Calu3 (cell line): ENCODE data around the gene WIPF3. TPM values are rescaled to one million over a fixed set of nuclear protein-coding genes. Genes with fewer than 3 reads are reported as not detected.

Source experiments
- BruUV-seq: library from RNA; stranded (reverse); fragments of 400-500 nt; replicated peaks from 2 replicates; lab custom pipeline; 2021; lab: Mats Ljungman, UMichigan
- CTCF ChIA-PET: fragments of 300-600 bp; sonication (Branson Sonifier 250); formaldehyde crosslinking; loops from one replicate; lab custom pipeline; 2022; ENCODE audit warnings: antibody characterized with exemption; lab: Charles Lee
- DNase-seq: peaks from one replicate; pipeline ENCODE4 v3.0.0; 2022
- H3K27ac Mint-ChIP-seq: one replicate; pipeline ENCODE4 v1.8.0; 2022; ENCODE audit warnings: mixed read lengths; ENCODE audit not compliant: unreplicated experiment
- H3K27me3 Mint-ChIP-seq: one replicate; pipeline ENCODE4 v1.8.0; 2022; ENCODE audit warnings: mixed read lengths; ENCODE audit not compliant: unreplicated experiment
- H3K36me3 Mint-ChIP-seq: one replicate; pipeline ENCODE4 v1.8.0; 2022; ENCODE audit warnings: mild to moderate bottlenecking, moderate library complexity, mixed read lengths; ENCODE audit not compliant: insufficient read depth, unreplicated experiment
- H3K4me1 Mint-ChIP-seq: one replicate; pipeline ENCODE4 v1.8.0; 2022; ENCODE audit warnings: mild to moderate bottlenecking, low read depth, mixed read lengths; ENCODE audit not compliant: unreplicated experiment
- H3K4me3 Mint-ChIP-seq: one replicate; pipeline ENCODE4 v1.8.0; 2022; ENCODE audit warnings: mild to moderate bottlenecking, low read depth, moderate library complexity, mixed read lengths; ENCODE audit not compliant: unreplicated experiment
- H3K9me3 Mint-ChIP-seq: one replicate; pipeline ENCODE4 v1.8.0; 2022; ENCODE audit warnings: low read depth, mixed read lengths; ENCODE audit not compliant: unreplicated experiment
- CTCF ChIP-seq: fragments of 200-600 bp; IDR thresholded peaks from one replicate; pipeline ENCODE4 v1.8.0; 2022; ENCODE audit warnings: antibody characterized with exemption; ENCODE audit not compliant: unreplicated experiment
- intact Hi-C: fragments of 100-400 bp; cut with micrococcal nuclease; formaldehyde crosslinking; loops from one replicate; pipeline ENCODE4 v1.10.0; 2022; ENCODE audit not compliant: unreplicated experiment
- total RNA-seq: library from RNA; stranded (reverse); gene quantifications from 2 replicates; pipeline ENCODE4 v1.2.3, GENCODE V29; 2022

Gene WIPF3
- total RNA-seq, 1 experiment from 2014 or later: 4.9 TPM

DNA sequence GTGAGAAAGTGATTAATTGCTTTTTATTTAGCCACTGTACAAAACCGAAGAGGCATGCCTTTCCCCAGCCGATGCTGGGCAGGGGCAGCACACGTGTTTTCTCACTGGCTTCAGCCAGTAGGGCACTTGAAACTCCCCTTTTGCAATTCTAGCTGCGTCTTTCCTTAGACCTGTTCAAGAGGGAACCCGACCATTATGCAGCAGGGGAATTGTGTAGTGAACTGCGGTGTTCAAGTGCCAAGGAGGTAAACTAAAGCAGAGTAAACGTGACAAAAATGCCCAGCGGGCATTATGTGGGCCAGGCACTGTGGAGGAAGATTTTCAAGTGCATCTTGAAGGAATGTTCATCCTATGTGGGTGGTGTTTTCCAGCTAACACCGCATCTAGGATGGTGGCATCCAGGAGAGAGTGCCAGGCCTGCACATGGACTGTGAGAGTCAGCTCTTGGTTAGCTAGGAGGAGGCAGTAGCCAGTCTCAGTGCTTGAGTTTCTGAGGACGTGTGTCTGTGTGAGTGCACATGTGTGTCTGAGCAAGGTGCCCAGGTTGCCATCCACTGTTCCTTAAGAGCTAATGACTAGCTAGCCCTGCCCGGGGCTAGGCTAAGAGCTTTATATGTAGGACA, 3.3 kb downstream of the WIPF3 start:
- H3K27me3 Mint-ChIP-seq: peaks cover 41% of the 10 kb centered on the region

GRCh38 chr7:29810297-29810696, 4.0 kb downstream of the WIPF3 start:
- no peak overlapping the region for H3K27ac Mint-ChIP-seq
- no peaks in the 10 kb centered on the region for H3K4me1 Mint-ChIP-seq
- intact Hi-C loops: no loop called here
- no peak overlapping the region for H3K4me3 Mint-ChIP-seq
- BruUV-seq: no TSS peak
- H3K27me3 Mint-ChIP-seq: peaks cover 38% of the 10 kb centered on the region
- DNase-seq: no peak
- no peaks in the 10 kb centered on the region for H3K9me3 Mint-ChIP-seq
- no peak for TF ChIP-seq CTCF
- CTCF ChIA-PET: no interaction called here
- peaks cover 14% of the 10 kb centered on the region for H3K36me3 Mint-ChIP-seq

More for the DNA sequence above, 3.3 kb downstream of the WIPF3 start:
- Mint-ChIP-seq H3K4me3 (no peak overlapping the region), H3K36me3 (peaks cover 14% of the 10 kb centered on the region), H3K9me3 (no peaks in the 10 kb centered on the region), H3K27ac (no peak overlapping the region), H3K4me1 (no peaks in the 10 kb centered on the region)
- intact Hi-C loops: loop anchor here (5.0 kb wide), 1 partner anchor 62 kb away; no protein-coding TSS in a partner anchor
- CTCF ChIA-PET: interaction anchor here (0.6 kb wide), 1 partner anchor 805 kb away, joined by 5 read pairs; no protein-coding TSS in a partner anchor
- TF ChIP-seq CTCF: no peak
- no TSS peak for BruUV-seq
- DNase-seq: no peak

- Mint-ChIP-seq H3K27ac (no peak overlapping the region), H3K9me3 (no peaks in the 10 kb centered on the region), H3K36me3 (peaks cover 11% of the 10 kb centered on the region), H3K4me3 (no peak overlapping the region), H3K27me3 (peaks cover 32% of the 10 kb centered on the region), H3K4me1 (no peaks in the 10 kb centered on the region)
- intact Hi-C loops: no loop called here
- DNase-seq: no peak
- TF ChIP-seq CTCF: no peak
- no TSS peak for BruUV-seq
- CTCF ChIA-PET: no interaction called here
Observed at GRCh38 chr7:29810813-29811482, 4.6 kb downstream of the WIPF3 start.

DNA sequence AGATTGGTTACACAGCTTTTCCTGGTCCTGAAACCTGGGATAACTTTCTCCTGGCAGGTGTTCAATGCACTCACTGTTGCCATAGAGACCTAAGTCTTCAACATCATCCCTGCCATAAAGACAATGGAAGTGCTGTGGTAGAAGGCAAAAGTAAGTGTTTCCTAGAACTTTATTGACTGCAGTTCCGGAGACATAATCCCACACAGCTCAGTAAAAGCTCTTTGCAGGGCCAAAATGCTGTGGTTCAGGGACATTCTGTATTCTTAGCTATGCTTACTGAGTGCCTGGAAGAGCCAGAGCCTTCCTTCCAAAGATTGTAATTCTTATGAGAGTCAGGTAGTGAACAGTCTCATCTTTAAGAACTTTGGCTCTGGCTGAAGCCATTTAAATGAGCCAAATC, 5.3 kb downstream of the WIPF3 start:
- peaks cover 28% of the 10 kb centered on the region for H3K27me3 Mint-ChIP-seq
- H3K4me1 Mint-ChIP-seq: no peaks in the 10 kb centered on the region
- H3K4me3 Mint-ChIP-seq: no peak overlapping the region
- H3K27ac Mint-ChIP-seq: no peak overlapping the region
- H3K36me3 Mint-ChIP-seq: peaks cover 9% of the 10 kb centered on the region
- no peak for DNase-seq
- CTCF ChIA-PET: no interaction called here
- no peak for TF ChIP-seq CTCF
- no TSS peak for BruUV-seq
- H3K9me3 Mint-ChIP-seq: no peaks in the 10 kb centered on the region
- intact Hi-C loops: no loop called here
